ENCODE results near the gene OPALIN.
A peak's percentile ranks its signal among the peaks of the same experiment; 100 is the strongest.

The OPALIN gene

GRCh38 chr10:96358851-96359540 lies at the start of gene OPALIN:
TSS of gene OPALIN (minus strand) at chr10:96359002. CDS start at chr10:96358896, 106 bp downstream.
- Histone ChIP-seq H3K9ac (ENCODE audit: low read length) (no peak within 1 kb of the TSS), H3K9me3 (ENCODE audit: control insufficient read depth, low read depth, low read length) (no peaks in the 10 kb centered on the region), H3K27ac (ENCODE audit: low read length) (no peak within 1 kb of the TSS), H3K36me3 (ENCODE audit: control insufficient read depth, low read depth, low read length) (no peaks in the 10 kb centered on the region), H3K27me3 (ENCODE audit: control insufficient read depth, insufficient read depth, low read length) (no peaks in the 10 kb centered on the region), H3K4me1 (ENCODE audit: control insufficient read depth, low read depth, low read length) (no peaks in the 10 kb centered on the region), H3K4me3 (ENCODE audit: low read length) (no peak within 1 kb of the TSS)

GRCh38 chr10:96408201-96408600 lies 49.4 kb upstream of the OPALIN start:
- H3K4me3 ChIP-seq (ENCODE audit: low read length) = no peak overlapping the region
- H3K27me3 ChIP-seq (ENCODE audit: control insufficient read depth, insufficient read depth, low read length) = no peaks in the 10 kb centered on the region
- no peak overlapping the region for H3K27ac ChIP-seq (ENCODE audit: low read length)
- H3K36me3 ChIP-seq (ENCODE audit: control insufficient read depth, low read depth, low read length) = no peaks in the 10 kb centered on the region
- H3K4me1 ChIP-seq (ENCODE audit: control insufficient read depth, low read depth, low read length) = no peaks in the 10 kb centered on the region
- H3K9ac ChIP-seq (ENCODE audit: low read length) = no peak overlapping the region
- no peaks in the 10 kb centered on the region for H3K9me3 ChIP-seq (ENCODE audit: control insufficient read depth, low read depth, low read length)

GRCh38 chr10:96407560-96408069 lies 48.8 kb upstream of the OPALIN start:
- H3K27me3 ChIP-seq (ENCODE audit: control insufficient read depth, insufficient read depth, low read length) = no peaks in the 10 kb centered on the region
- H3K4me3 ChIP-seq (ENCODE audit: low read length) = no peak overlapping the region
- H3K9me3 ChIP-seq (ENCODE audit: control insufficient read depth, low read depth, low read length) = no peaks in the 10 kb centered on the region
- no peaks in the 10 kb centered on the region for H3K4me1 ChIP-seq (ENCODE audit: control insufficient read depth, low read depth, low read length)
- H3K9ac ChIP-seq (ENCODE audit: low read length) = no peak overlapping the region
- H3K27ac ChIP-seq (ENCODE audit: low read length) = no peak overlapping the region
- H3K36me3 ChIP-seq (ENCODE audit: control insufficient read depth, low read depth, low read length) = no peaks in the 10 kb centered on the region

GRCh38 chr10:96406091-96406490 lies 47.3 kb upstream of the OPALIN start:
- Histone ChIP-seq H3K27ac (ENCODE audit: low read length) (no peak overlapping the region), H3K27me3 (ENCODE audit: control insufficient read depth, insufficient read depth, low read length) (no peaks in the 10 kb centered on the region), H3K9ac (ENCODE audit: low read length) (no peak overlapping the region), H3K36me3 (ENCODE audit: control insufficient read depth, low read depth, low read length) (no peaks in the 10 kb centered on the region), H3K9me3 (ENCODE audit: control insufficient read depth, low read depth, low read length) (no peaks in the 10 kb centered on the region), H3K4me1 (ENCODE audit: control insufficient read depth, low read depth, low read length) (no peaks in the 10 kb centered on the region), H3K4me3 (ENCODE audit: low read length) (no peak overlapping the region)

- no peak overlapping the region for H3K4me3 ChIP-seq (ENCODE audit: low read length)
- no peaks in the 10 kb centered on the region for H3K27me3 ChIP-seq (ENCODE audit: control insufficient read depth, insufficient read depth, low read length)
- H3K9me3 ChIP-seq (ENCODE audit: control insufficient read depth, low read depth, low read length) = no peaks in the 10 kb centered on the region
- H3K27ac ChIP-seq (ENCODE audit: low read length) = no peak overlapping the region
- no peaks in the 10 kb centered on the region for H3K36me3 ChIP-seq (ENCODE audit: control insufficient read depth, low read depth, low read length)
- no peak overlapping the region for H3K9ac ChIP-seq (ENCODE audit: low read length)
- H3K4me1 ChIP-seq (ENCODE audit: control insufficient read depth, low read depth, low read length) = no peaks in the 10 kb centered on the region
These were observed 43.9 kb upstream of the OPALIN start for GRCh38 chr10:96402417-96403305.

- Histone ChIP-seq H3K27me3 (ENCODE audit: control insufficient read depth, insufficient read depth, low read length) (no peaks in the 10 kb centered on the region), H3K4me3 (ENCODE audit: low read length) (no peak overlapping the region), H3K4me1 (ENCODE audit: control insufficient read depth, low read depth, low read length) (no peaks in the 10 kb centered on the region), H3K27ac (ENCODE audit: low read length) (no peak overlapping the region), H3K9ac (ENCODE audit: low read length) (no peak overlapping the region), H3K36me3 (ENCODE audit: control insufficient read depth, low read depth, low read length) (no peaks in the 10 kb centered on the region), H3K9me3 (ENCODE audit: control insufficient read depth, low read depth, low read length) (no peaks in the 10 kb centered on the region)
These were observed 42.2 kb upstream of the OPALIN start for GRCh38 chr10:96401036-96401435.

GRCh38 chr10:96400465-96400864 lies 41.7 kb upstream of the OPALIN start:
- Histone ChIP-seq H3K4me1 (ENCODE audit: control insufficient read depth, low read depth, low read length) (no peaks in the 10 kb centered on the region), H3K4me3 (ENCODE audit: low read length) (no peak overlapping the region), H3K9ac (ENCODE audit: low read length) (no peak overlapping the region), H3K27ac (ENCODE audit: low read length) (no peak overlapping the region), H3K9me3 (ENCODE audit: control insufficient read depth, low read depth, low read length) (no peaks in the 10 kb centered on the region), H3K36me3 (ENCODE audit: control insufficient read depth, low read depth, low read length) (no peaks in the 10 kb centered on the region), H3K27me3 (ENCODE audit: control insufficient read depth, insufficient read depth, low read length) (no peaks in the 10 kb centered on the region)

GRCh38 chr10:96397902-96398301 lies 39.1 kb upstream of the OPALIN start:
- Histone ChIP-seq H3K9me3 (ENCODE audit: control insufficient read depth, low read depth, low read length) (no peaks in the 10 kb centered on the region), H3K36me3 (ENCODE audit: control insufficient read depth, low read depth, low read length) (no peaks in the 10 kb centered on the region), H3K27me3 (ENCODE audit: control insufficient read depth, insufficient read depth, low read length) (no peaks in the 10 kb centered on the region)

GRCh38 chr10:96395931-96396877 lies 37.4 kb upstream of the OPALIN start:
- Histone ChIP-seq H3K27me3 (ENCODE audit: control insufficient read depth, insufficient read depth, low read length) (no peaks in the 10 kb centered on the region), H3K9ac (ENCODE audit: low read length) (no peak overlapping the region), H3K4me1 (ENCODE audit: control insufficient read depth, low read depth, low read length) (no peaks in the 10 kb centered on the region), H3K4me3 (ENCODE audit: low read length) (peak overlapping the region; percentile 47), H3K27ac (ENCODE audit: low read length) (no peak overlapping the region), H3K9me3 (ENCODE audit: control insufficient read depth, low read depth, low read length) (no peaks in the 10 kb centered on the region), H3K36me3 (ENCODE audit: control insufficient read depth, low read depth, low read length) (no peaks in the 10 kb centered on the region)

More at GRCh38 chr10:96397902-96398301, 39.1 kb upstream of the OPALIN start:
- Histone ChIP-seq H3K4me3 (ENCODE audit: low read length) (no peak overlapping the region), H3K27ac (ENCODE audit: low read length) (no peak overlapping the region), H3K4me1 (ENCODE audit: control insufficient read depth, low read depth, low read length) (no peaks in the 10 kb centered on the region), H3K9ac (ENCODE audit: low read length) (no peak overlapping the region)

- no peaks in the 10 kb centered on the region for H3K9me3 ChIP-seq (ENCODE audit: control insufficient read depth, low read depth, low read length)
- H3K27ac ChIP-seq (ENCODE audit: low read length) = no peak overlapping the region
- no peak overlapping the region for H3K4me3 ChIP-seq (ENCODE audit: low read length)
- H3K36me3 ChIP-seq (ENCODE audit: control insufficient read depth, low read depth, low read length) = no peaks in the 10 kb centered on the region
- no peaks in the 10 kb centered on the region for H3K4me1 ChIP-seq (ENCODE audit: control insufficient read depth, low read depth, low read length)
- H3K27me3 ChIP-seq (ENCODE audit: control insufficient read depth, insufficient read depth, low read length) = no peaks in the 10 kb centered on the region
- no peak overlapping the region for H3K9ac ChIP-seq (ENCODE audit: low read length)
These were observed 31.7 kb upstream of the OPALIN start for GRCh38 chr10:96390460-96390864.

- no peaks in the 10 kb centered on the region for H3K36me3 ChIP-seq (ENCODE audit: control insufficient read depth, low read depth, low read length)
- H3K27me3 ChIP-seq (ENCODE audit: control insufficient read depth, insufficient read depth, low read length) = no peaks in the 10 kb centered on the region
- H3K9me3 ChIP-seq (ENCODE audit: control insufficient read depth, low read depth, low read length) = no peaks in the 10 kb centered on the region
- no peak overlapping the region for H3K4me3 ChIP-seq (ENCODE audit: low read length)
- no peak overlapping the region for H3K27ac ChIP-seq (ENCODE audit: low read length)
- H3K9ac ChIP-seq (ENCODE audit: low read length) = no peak overlapping the region
- H3K4me1 ChIP-seq (ENCODE audit: control insufficient read depth, low read depth, low read length) = no peaks in the 10 kb centered on the region
These were observed 31.0 kb upstream of the OPALIN start for GRCh38 chr10:96389785-96390184.

Data from iPS-18a (cell line).